Calu3 (cell line): ENCODE measurements around the gene TDP1. TPM values are rescaled to one million over a fixed set of nuclear protein-coding genes. Genes with fewer than 3 reads are reported as not detected.

ENCODE experiments used
- BruUV-seq: library from RNA; stranded (reverse); fragments of 400-500 nt; replicated peaks from 2 replicates; lab custom pipeline; 2021; lab: Mats Ljungman, UMichigan
- CTCF ChIA-PET: fragments of 300-600 bp; sonication (Branson Sonifier 250); formaldehyde crosslinking; loops from one replicate; lab custom pipeline; 2022; ENCODE audit warnings: antibody characterized with exemption; lab: Charles Lee
- DNase-seq: peaks from one replicate; pipeline ENCODE4 v3.0.0; 2022
- H3K27ac Mint-ChIP-seq: one replicate; pipeline ENCODE4 v1.8.0; 2022; ENCODE audit warnings: mixed read lengths; ENCODE audit not compliant: unreplicated experiment
- H3K27me3 Mint-ChIP-seq: one replicate; pipeline ENCODE4 v1.8.0; 2022; ENCODE audit warnings: mixed read lengths; ENCODE audit not compliant: unreplicated experiment
- H3K36me3 Mint-ChIP-seq: one replicate; pipeline ENCODE4 v1.8.0; 2022; ENCODE audit warnings: mild to moderate bottlenecking, moderate library complexity, mixed read lengths; ENCODE audit not compliant: insufficient read depth, unreplicated experiment
- H3K4me1 Mint-ChIP-seq: one replicate; pipeline ENCODE4 v1.8.0; 2022; ENCODE audit warnings: mild to moderate bottlenecking, low read depth, mixed read lengths; ENCODE audit not compliant: unreplicated experiment
- H3K4me3 Mint-ChIP-seq: one replicate; pipeline ENCODE4 v1.8.0; 2022; ENCODE audit warnings: mild to moderate bottlenecking, low read depth, moderate library complexity, mixed read lengths; ENCODE audit not compliant: unreplicated experiment
- H3K9me3 Mint-ChIP-seq: one replicate; pipeline ENCODE4 v1.8.0; 2022; ENCODE audit warnings: low read depth, mixed read lengths; ENCODE audit not compliant: unreplicated experiment
- CTCF ChIP-seq: fragments of 200-600 bp; IDR thresholded peaks from one replicate; pipeline ENCODE4 v1.8.0; 2022; ENCODE audit warnings: antibody characterized with exemption; ENCODE audit not compliant: unreplicated experiment
- intact Hi-C: fragments of 100-400 bp; cut with micrococcal nuclease; formaldehyde crosslinking; loops from one replicate; pipeline ENCODE4 v1.10.0; 2022; ENCODE audit not compliant: unreplicated experiment
- total RNA-seq: library from RNA; stranded (reverse); gene quantifications from 2 replicates; pipeline ENCODE4 v1.2.3, GENCODE V29; 2022

Gene TDP1
- total RNA-seq, 1 experiment from 2014 or later: 24.4 TPM

- no peak overlapping the region for H3K27ac Mint-ChIP-seq
- DNase-seq: no peak
- no peaks in the 10 kb centered on the region for H3K4me1 Mint-ChIP-seq
- H3K27me3 Mint-ChIP-seq: no peaks in the 10 kb centered on the region
- intact Hi-C loops: no loop called here
- H3K9me3 Mint-ChIP-seq: no peaks in the 10 kb centered on the region
- CTCF ChIA-PET: no interaction called here
- H3K4me3 Mint-ChIP-seq: no peak overlapping the region
- no peak for TF ChIP-seq CTCF
- no TSS peak for BruUV-seq
- peaks cover 10% of the 10 kb centered on the region for H3K36me3 Mint-ChIP-seq
These were observed 72.1 kb downstream of the TDP1 start for GRCh38 chr14:90027842-90028241.

- H3K27me3 Mint-ChIP-seq: no peaks in the 10 kb centered on the region
- no peaks in the 10 kb centered on the region for H3K9me3 Mint-ChIP-seq
- H3K36me3 Mint-ChIP-seq: no peaks in the 10 kb centered on the region
- no peak for DNase-seq
- no peak overlapping the region for H3K27ac Mint-ChIP-seq
- no peaks in the 10 kb centered on the region for H3K4me1 Mint-ChIP-seq
- intact Hi-C loops: no loop called here
- H3K4me3 Mint-ChIP-seq: no peak overlapping the region
- no TSS peak for BruUV-seq
- TF ChIP-seq CTCF: no peak
- CTCF ChIA-PET: no interaction called here
These were observed 78.4 kb downstream of the TDP1 start for GRCh38 chr14:90034156-90034555.

- no peaks in the 10 kb centered on the region for H3K4me1 Mint-ChIP-seq
- no peaks in the 10 kb centered on the region for H3K36me3 Mint-ChIP-seq
- no peak for DNase-seq
- no peak overlapping the region for H3K4me3 Mint-ChIP-seq
- TF ChIP-seq CTCF: no peak
- intact Hi-C loops: no loop called here
- H3K27me3 Mint-ChIP-seq: no peaks in the 10 kb centered on the region
- BruUV-seq: no TSS peak
- CTCF ChIA-PET: no interaction called here
- no peak overlapping the region for H3K27ac Mint-ChIP-seq
- no peaks in the 10 kb centered on the region for H3K9me3 Mint-ChIP-seq
These were observed 79.3 kb downstream of the TDP1 start for GRCh38 chr14:90034835-90035525.

GRCh38 chr14:90039253-90040010 lies 83.7 kb downstream of the TDP1 start:
- Mint-ChIP-seq H3K4me1 (no peaks in the 10 kb centered on the region), H3K36me3 (no peaks in the 10 kb centered on the region), H3K9me3 (no peaks in the 10 kb centered on the region), H3K27me3 (no peaks in the 10 kb centered on the region), H3K4me3 (no peak overlapping the region), H3K27ac (no peak overlapping the region)
- intact Hi-C loops: no loop called here
- CTCF ChIA-PET: no interaction called here
- no peak for TF ChIP-seq CTCF
- no peak for DNase-seq
- BruUV-seq: no TSS peak
